Endothelial cell (in vitro differentiated cells): Measurements from ENCODE around the gene RBM33. TPM values are rescaled to one million over a fixed set of nuclear protein-coding genes. Genes with fewer than 3 reads are reported as not detected.

ENCODE experiments used
- DNase-seq: peaks from one replicate; pipeline ENCODE4 v3.0.0; 2021; ENCODE audit warnings: low spot score
- H3K27ac Mint-ChIP-seq: one replicate; pipeline ENCODE4 v1.8.0; 2021; ENCODE audit warnings: mixed read lengths, inconsistent platforms; ENCODE audit not compliant: unreplicated experiment
- H3K27me3 Mint-ChIP-seq: one replicate; pipeline ENCODE4 v1.8.0; 2021; ENCODE audit warnings: mild to moderate bottlenecking, moderate library complexity, mixed read lengths, inconsistent platforms; ENCODE audit not compliant: unreplicated experiment
- H3K36me3 Mint-ChIP-seq: one replicate; pipeline ENCODE4 v1.8.0; 2021; ENCODE audit warnings: mild to moderate bottlenecking, low read depth, mixed read lengths, inconsistent platforms; ENCODE audit not compliant: unreplicated experiment
- H3K4me1 Mint-ChIP-seq: one replicate; pipeline ENCODE4 v1.8.0; 2021; ENCODE audit warnings: mild to moderate bottlenecking, mixed read lengths, inconsistent platforms; ENCODE audit not compliant: unreplicated experiment
- H3K4me3 Mint-ChIP-seq: one replicate; pipeline ENCODE4 v1.8.0; 2021; ENCODE audit warnings: mild to moderate bottlenecking, mixed read lengths, inconsistent platforms; ENCODE audit not compliant: unreplicated experiment
- H3K9me3 Mint-ChIP-seq: one replicate; pipeline ENCODE4 v1.8.0; 2021; ENCODE audit warnings: mixed read lengths, inconsistent platforms; ENCODE audit not compliant: unreplicated experiment
- total RNA-seq: library from RNA; stranded (reverse); fragmentation: NEBNext Ultra II Directional; extraction: Animal tissue kit (Norgen Biotek cat#: 25700); gene quantifications from one replicate; pipeline ENCODE4 v1.2.1, GENCODE V29; 2021; ENCODE audit not compliant: unreplicated experiment
- TF ChIP-seq, protein P1 (sequence below): fragments of 200-600 bp; sonication (generic); IDR thresholded peaks from one replicate; pipeline ENCODE4 v1.5.0; 2021; ENCODE audit warnings: antibody characterized with exemption; ENCODE audit not compliant: unreplicated experiment

RBM33 gene
- total RNA-seq, 1 donor from 2014 or later = 65.3 TPM

DNA sequence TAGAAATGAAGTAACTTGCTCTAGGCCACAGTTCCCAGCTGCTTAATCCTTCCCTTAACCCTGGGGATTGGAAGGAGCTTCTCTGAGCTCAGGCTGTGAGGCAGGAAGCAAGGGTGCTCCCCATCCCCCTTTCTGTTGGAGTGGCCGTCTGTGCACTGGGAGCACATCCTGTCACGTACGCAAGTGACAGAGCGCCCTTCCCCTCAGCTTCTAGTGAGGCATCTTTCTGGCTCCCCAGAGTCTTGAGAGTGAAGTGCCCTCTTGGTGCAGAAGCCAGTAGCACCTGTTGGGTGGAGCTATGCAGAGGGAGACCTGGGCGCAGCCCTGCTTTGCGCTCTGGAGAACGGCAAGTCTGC, 120.0 kb downstream of the RBM33 start:
- no peak for DNase-seq
- Mint-ChIP-seq H3K36me3 (peaks cover 16% of the 10 kb centered on the region), H3K4me1 (peaks cover 46% of the 10 kb centered on the region), H3K9me3 (no peaks in the 10 kb centered on the region), H3K4me3 (no peak overlapping the region), H3K27ac (peak overlapping the region; percentile 88), H3K27me3 (peaks cover 5% of the 10 kb centered on the region)
- TF ChIP-seq, protein P1, sequence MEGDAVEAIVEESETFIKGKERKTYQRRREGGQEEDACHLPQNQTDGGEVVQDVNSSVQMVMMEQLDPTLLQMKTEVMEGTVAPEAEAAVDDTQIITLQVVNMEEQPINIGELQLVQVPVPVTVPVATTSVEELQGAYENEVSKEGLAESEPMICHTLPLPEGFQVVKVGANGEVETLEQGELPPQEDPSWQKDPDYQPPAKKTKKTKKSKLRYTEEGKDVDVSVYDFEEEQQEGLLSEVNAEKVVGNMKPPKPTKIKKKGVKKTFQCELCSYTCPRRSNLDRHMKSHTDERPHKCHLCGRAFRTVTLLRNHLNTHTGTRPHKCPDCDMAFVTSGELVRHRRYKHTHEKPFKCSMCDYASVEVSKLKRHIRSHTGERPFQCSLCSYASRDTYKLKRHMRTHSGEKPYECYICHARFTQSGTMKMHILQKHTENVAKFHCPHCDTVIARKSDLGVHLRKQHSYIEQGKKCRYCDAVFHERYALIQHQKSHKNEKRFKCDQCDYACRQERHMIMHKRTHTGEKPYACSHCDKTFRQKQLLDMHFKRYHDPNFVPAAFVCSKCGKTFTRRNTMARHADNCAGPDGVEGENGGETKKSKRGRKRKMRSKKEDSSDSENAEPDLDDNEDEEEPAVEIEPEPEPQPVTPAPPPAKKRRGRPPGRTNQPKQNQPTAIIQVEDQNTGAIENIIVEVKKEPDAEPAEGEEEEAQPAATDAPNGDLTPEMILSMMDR = no peak

DNA sequence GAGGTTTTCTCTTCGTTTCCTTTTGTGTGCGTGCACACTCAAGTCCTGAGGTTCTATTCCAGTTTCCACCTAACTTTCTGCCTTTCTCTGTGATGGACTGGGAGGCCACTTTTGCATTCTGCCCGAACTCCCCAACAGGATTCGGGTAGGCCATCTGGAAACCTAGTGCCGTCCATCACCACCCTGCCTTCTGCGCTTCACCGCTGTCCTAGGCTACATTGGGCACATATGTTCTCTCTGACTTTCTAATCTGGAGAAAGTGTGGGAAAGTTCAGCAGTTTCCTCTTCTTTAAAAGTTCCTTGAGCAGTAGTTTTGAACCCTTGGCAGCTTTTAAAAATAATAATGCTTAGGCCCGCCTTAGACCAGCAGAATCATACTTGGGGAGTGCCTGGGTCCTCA, 121.0 kb downstream of the RBM33 start:
- DNase-seq = no peak
- TF ChIP-seq, protein P1 = no peak
- H3K9me3 Mint-ChIP-seq = no peaks in the 10 kb centered on the region
- H3K36me3 Mint-ChIP-seq = peaks cover 24% of the 10 kb centered on the region
- H3K27me3 Mint-ChIP-seq = peaks cover 5% of the 10 kb centered on the region
- no peak overlapping the region for H3K4me3 Mint-ChIP-seq
- no peak overlapping the region for H3K27ac Mint-ChIP-seq
- H3K4me1 Mint-ChIP-seq = peaks cover 38% of the 10 kb centered on the region

DNA sequence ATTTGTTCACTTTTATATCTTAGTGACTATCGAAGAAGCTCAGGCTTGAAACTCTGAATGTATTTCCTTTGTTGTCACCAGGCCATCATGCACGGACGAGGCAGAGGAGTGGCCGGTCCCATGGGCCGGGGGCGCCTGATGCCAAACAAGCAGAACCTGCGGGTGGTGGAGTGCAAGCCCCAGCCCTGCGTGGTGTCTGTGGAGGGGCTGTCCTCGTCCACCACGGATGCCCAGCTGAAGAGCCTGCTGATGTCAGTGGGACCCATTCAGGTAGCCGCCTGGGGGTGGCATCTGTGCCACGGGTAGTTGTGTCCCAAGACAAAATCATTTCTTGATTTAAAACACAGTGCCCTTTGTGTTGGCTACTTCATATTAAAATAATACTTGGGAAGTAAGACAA, 121.9 kb downstream of the RBM33 start:
- no peaks in the 10 kb centered on the region for H3K9me3 Mint-ChIP-seq
- peaks cover 28% of the 10 kb centered on the region for H3K36me3 Mint-ChIP-seq
- peaks cover 31% of the 10 kb centered on the region for H3K4me1 Mint-ChIP-seq
- H3K27me3 Mint-ChIP-seq = peaks cover 2% of the 10 kb centered on the region
- no peak overlapping the region for H3K27ac Mint-ChIP-seq
- no peak overlapping the region for H3K4me3 Mint-ChIP-seq
- TF ChIP-seq, protein P1 = no peak
- DNase-seq = no peak

DNA sequence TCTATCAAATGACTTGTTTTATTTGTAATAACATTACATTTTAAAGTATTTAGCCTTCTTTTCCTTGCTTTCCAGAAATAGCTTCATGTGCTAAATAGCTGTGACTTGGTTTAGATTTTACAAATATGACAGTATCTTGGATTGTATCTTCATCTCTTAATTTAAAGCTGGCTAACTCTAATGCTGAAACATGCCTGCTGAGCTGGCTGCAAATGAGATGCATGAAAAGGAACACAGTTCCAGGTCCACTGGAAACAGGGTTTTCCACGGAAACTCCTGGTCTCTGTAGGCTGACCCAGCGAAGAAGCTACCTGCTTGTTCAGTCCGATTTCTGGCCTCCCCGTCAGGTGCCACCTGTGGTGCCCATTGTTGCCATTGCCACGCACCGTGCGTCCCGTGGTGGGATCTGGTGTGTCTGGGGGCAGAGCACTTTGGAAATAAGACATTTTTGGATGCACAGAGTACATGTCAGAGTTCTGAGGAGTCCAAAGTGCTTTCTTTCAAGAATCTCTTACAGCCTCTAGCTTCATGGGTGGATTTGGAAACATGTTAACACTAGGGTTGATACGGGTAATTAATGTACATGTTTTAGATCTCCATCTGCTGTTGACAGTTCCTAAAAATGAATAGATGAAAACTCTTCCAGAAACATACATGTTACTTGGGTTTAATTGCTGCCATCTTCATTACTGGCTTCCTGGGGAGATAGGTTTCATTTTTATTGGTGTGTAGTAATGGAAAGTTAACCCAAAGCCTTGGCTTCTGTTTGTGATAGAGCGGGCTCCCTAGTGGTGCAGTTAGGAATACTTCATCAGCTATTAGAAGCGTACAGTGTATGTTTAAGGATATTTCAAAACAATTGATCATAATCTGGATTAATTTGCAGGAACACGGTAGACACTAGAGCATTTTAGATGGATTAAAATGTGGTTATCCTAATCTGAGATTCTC, 122.8 kb downstream of the RBM33 start:
- Mint-ChIP-seq H3K36me3 (peaks cover 31% of the 10 kb centered on the region), H3K9me3 (no peaks in the 10 kb centered on the region), H3K4me1 (peaks cover 27% of the 10 kb centered on the region), H3K27me3 (peaks cover 2% of the 10 kb centered on the region), H3K27ac (no peak overlapping the region), H3K4me3 (peak overlapping the region; percentile 1)
- DNase-seq = no peak
- TF ChIP-seq, protein P1 = no peak

DNA sequence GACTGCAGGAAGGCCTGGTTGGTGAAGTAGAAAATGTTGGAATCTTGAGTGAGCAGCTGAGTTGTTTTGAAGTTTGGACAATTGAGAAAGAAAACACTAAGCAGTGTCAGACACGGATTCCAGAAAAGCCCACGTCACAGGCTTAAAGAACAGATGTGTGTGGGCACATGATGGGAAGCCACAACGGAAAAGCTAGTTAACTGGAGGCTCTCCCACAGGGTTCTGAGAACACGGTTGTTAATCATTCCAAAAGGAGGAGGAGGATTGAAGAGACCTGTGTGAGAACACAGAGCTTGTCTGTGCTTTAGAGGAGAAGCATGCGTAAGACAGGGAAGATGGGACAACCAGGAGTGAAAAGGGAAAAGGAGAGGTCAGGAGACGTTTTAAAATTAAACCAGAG, 125.2 kb downstream of the RBM33 start:
- TF ChIP-seq, protein P1 = no peak
- Mint-ChIP-seq H3K9me3 (no peaks in the 10 kb centered on the region), H3K4me1 (peaks cover 3% of the 10 kb centered on the region), H3K36me3 (peaks cover 37% of the 10 kb centered on the region), H3K27me3 (no peaks in the 10 kb centered on the region), H3K27ac (no peak overlapping the region), H3K4me3 (peak overlapping the region; percentile 3)
- DNase-seq = no peak
